ENCODE measurements around the gene CDH4. TPM values are rescaled to one million over a fixed set of nuclear protein-coding genes. Genes with fewer than 3 reads are reported as not detected.

The CDH4 gene
- total and polyA plus RNA-seq, 2 donors (not counting 1 experiment from before 2014, with no cell fraction given), result not detected

- H3K4me1 ChIP-seq (ENCODE audit: control insufficient read depth in 2 of 2, insufficient read depth in 2 of 2, low read length in 2 of 2), result no peaks in the 10 kb centered on the region
- no peak overlapping the region for H3K9ac ChIP-seq (ENCODE audit: low read length)
- H3K36me3 ChIP-seq (replicated peaks in 1 of 2; ENCODE audit: control extremely low read depth in 1 of 2, control insufficient read depth in 1 of 2, extremely low read depth in 1 of 2, insufficient read depth in 2 of 2, low read length in 1 of 2), result no peaks in the 10 kb centered on the region
- DNase-seq, result no peak
- intact Hi-C loops (cut with micrococcal nuclease), result no loop called here
- no peaks in the 10 kb centered on the region for H3K79me2 ChIP-seq (ENCODE audit: control insufficient read depth, insufficient read depth, low read length)
- TF ChIP-seq CTCF (IDR thresholded peaks at IDR 0.05), result no peak
- no peak for TF ChIP-seq EZH2 (IDR thresholded peaks at IDR 0.05; ENCODE audit: borderline replicate concordance, insufficient read depth, low read depth, low read length, poor library complexity, severe bottlenecking)
- no peak for ATAC-seq (ENCODE audit: low read depth)
- no peaks in the 10 kb centered on the region for H3K27me3 ChIP-seq (replicated peaks in 1 of 4; ENCODE audit: control extremely low read depth in 1 of 4, control insufficient read depth in 3 of 4, insufficient read depth in 4 of 4, low read length in 3 of 4)
- no peak overlapping the region for H2AFZ ChIP-seq (ENCODE audit: insufficient read depth, low read depth, low read length, poor library complexity, severe bottlenecking)
- Mint-ChIP-seq H3K4me3 (no peak overlapping the region), H3K27ac (no peak overlapping the region), H3K4me1 (no peaks in the 10 kb centered on the region), H3K9me3 (ENCODE audit: insufficient read depth) (no peaks in the 10 kb centered on the region), H3K27me3 (no peaks in the 10 kb centered on the region)
- CTCF ChIA-PET, result no interaction called here
- no peak overlapping the region for H3K4me3 ChIP-seq (ENCODE audit: control extremely low read depth in 1 of 5, extremely low read depth in 1 of 5, insufficient read depth in 1 of 5, low read depth in 2 of 5, low read length in 4 of 5)
- 93% methylated on average over 15 of the region's 17 CpGs for WGBS (ENCODE audit: insufficient coverage)
- no peak overlapping the region for H3K27ac ChIP-seq (ENCODE audit: low read length in 2 of 2)
- POLR2A ChIA-PET, result no interaction called here
- no peaks in the 10 kb centered on the region for H4K20me1 ChIP-seq (ENCODE audit: control insufficient read depth, insufficient read depth, low read length, poor library complexity, severe bottlenecking)
- no peak overlapping the region for H3K4me2 ChIP-seq (replicated peaks; ENCODE audit: low read depth, low read length, poor library complexity, severe bottlenecking)
- H3K9me3 ChIP-seq (ENCODE audit: control extremely low read depth in 1 of 3, control insufficient read depth in 2 of 3, insufficient read depth in 1 of 3, low read length in 2 of 3), result no peaks in the 10 kb centered on the region
Measured at GRCh38 chr20:61940491-61940890, 688.4 kb downstream of the CDH4 start.

- H3K4me3 ChIP-seq (ENCODE audit: control extremely low read depth in 1 of 5, extremely low read depth in 1 of 5, insufficient read depth in 1 of 5, low read depth in 2 of 5, low read length in 4 of 5), result no peak overlapping the region
- no peak overlapping the region for H3K27ac ChIP-seq (ENCODE audit: low read length in 2 of 2)
- H3K79me2 ChIP-seq (ENCODE audit: control insufficient read depth, insufficient read depth, low read length), result no peaks in the 10 kb centered on the region
- no peaks in the 10 kb centered on the region for H3K4me1 Mint-ChIP-seq
- no peaks in the 10 kb centered on the region for H3K36me3 ChIP-seq (replicated peaks in 1 of 2; ENCODE audit: control extremely low read depth in 1 of 2, control insufficient read depth in 1 of 2, extremely low read depth in 1 of 2, insufficient read depth in 2 of 2, low read length in 1 of 2)
- no peaks in the 10 kb centered on the region for H3K9me3 Mint-ChIP-seq (ENCODE audit: insufficient read depth)
- no peaks in the 10 kb centered on the region for H3K27me3 Mint-ChIP-seq
- H2AFZ ChIP-seq (ENCODE audit: insufficient read depth, low read depth, low read length, poor library complexity, severe bottlenecking), result no peak overlapping the region
- H3K9ac ChIP-seq (ENCODE audit: low read length), result no peak overlapping the region
- no peaks in the 10 kb centered on the region for H3K4me1 ChIP-seq (ENCODE audit: control insufficient read depth in 2 of 2, insufficient read depth in 2 of 2, low read length in 2 of 2)
- H4K20me1 ChIP-seq (ENCODE audit: control insufficient read depth, insufficient read depth, low read length, poor library complexity, severe bottlenecking), result no peaks in the 10 kb centered on the region
- CTCF ChIA-PET, result no interaction called here
- H3K27ac Mint-ChIP-seq, result no peak overlapping the region
- TF ChIP-seq CTCF (IDR thresholded peaks at IDR 0.05) (no peak), EZH2 (IDR thresholded peaks at IDR 0.05; ENCODE audit: borderline replicate concordance, insufficient read depth, low read depth, low read length, poor library complexity, severe bottlenecking) (no peak)
- WGBS (ENCODE audit: insufficient coverage), result 85% methylated on average over 14 of the region's 16 CpGs
- no peak overlapping the region for H3K4me3 Mint-ChIP-seq
- POLR2A ChIA-PET, result no interaction called here
- ATAC-seq (ENCODE audit: low read depth), result no peak
- intact Hi-C loops (cut with micrococcal nuclease), result no loop called here
- no peaks in the 10 kb centered on the region for H3K9me3 ChIP-seq (ENCODE audit: control extremely low read depth in 1 of 3, control insufficient read depth in 2 of 3, insufficient read depth in 1 of 3, low read length in 2 of 3)
- no peaks in the 10 kb centered on the region for H3K27me3 ChIP-seq (replicated peaks in 1 of 4; ENCODE audit: control extremely low read depth in 1 of 4, control insufficient read depth in 3 of 4, insufficient read depth in 4 of 4, low read length in 3 of 4)
- no peak for DNase-seq
- H3K4me2 ChIP-seq (replicated peaks; ENCODE audit: low read depth, low read length, poor library complexity, severe bottlenecking), result no peak overlapping the region
Measured at GRCh38 chr20:61940976-61941720, 689.1 kb downstream of the CDH4 start.

Data from B cell (primary cell).